Spinal cord (tissue), 10 donors: ENCODE measurements around the gene SDK2. TPM values are rescaled to one million over a fixed set of nuclear protein-coding genes. Genes with fewer than 3 reads are reported as not detected.
A peak's percentile ranks its signal among the peaks of the same experiment; 100 is the strongest.
"Not testable (repeated sequence)": the region's sequence is repeated elsewhere in the genome, so short reads cannot be mapped to it uniquely, and the experiment has no call there.

Source experiments
- DNase-seq, 6 donors: peaks; one replicate each; pipeline versions ENCODE4 v3.0.0 to v3.0.0-alpha.2; 2013 to 2015; ENCODE audit warnings: low spot score in 6 of 6, low read depth in 4 of 6
- H3K27ac ChIP-seq: one replicate; pipeline ENCODE4 v1.5.1; 2013; ENCODE audit warnings: low read depth, low read length, control low read depth
- H3K27me3 ChIP-seq: one replicate; pipeline ENCODE4 v1.6.1; 2013; ENCODE audit warnings: low read length; ENCODE audit not compliant: control insufficient read depth, insufficient read depth
- H3K36me3 ChIP-seq: one replicate; pipeline ENCODE4 v1.6.1; 2013; ENCODE audit warnings: low read length; ENCODE audit not compliant: control insufficient read depth, insufficient read depth
- H3K4me1 ChIP-seq: one replicate; pipeline ENCODE4 v1.6.1; 2013; ENCODE audit warnings: low read length; ENCODE audit not compliant: control insufficient read depth, insufficient read depth
- H3K4me3 ChIP-seq: one replicate; pipeline ENCODE4 v1.5.1; 2013; ENCODE audit warnings: low read depth, low read length, control low read depth
- H3K9me3 ChIP-seq: one replicate; pipeline ENCODE4 v1.6.1; 2013; ENCODE audit warnings: low read length; ENCODE audit not compliant: control insufficient read depth, insufficient read depth
- whole genome bisulfite sequencing: methylation state at CpG from one replicate; pipeline ENCODE4 v1.1.5; 2013; ENCODE audit warnings: missing lambda C conversion rate; ENCODE audit not compliant: insufficient coverage; 5-methylcytosine and 5-hydroxymethylcytosine counted together
- polyA plus RNA-seq, 2 donors: library from polyadenylated mRNA; unstranded; fragments of 120-200 nt; gene quantifications; one replicate each; pipeline ENCODE4 v1.2.1, GENCODE V29; 2013; ENCODE audit not compliant: insufficient read length in 2 of 2
- total RNA-seq, 2 donors: library from RNA; depleted of rRNA in 1 of 2; stranded (reverse); fragments of 120-200 nt in 1 of 2; fragments of >200 nt in 1 of 2; gene quantifications; one replicate each; pipeline versions ENCODE4 v1.2.3 to v1.2.4, GENCODE V29; 2013 to 2014
- donor health status: healthy.

SDK2 gene
- total and polyA plus RNA-seq, 4 donors = 10.9 to 14.4 (median 12.7) TPM

DNA sequence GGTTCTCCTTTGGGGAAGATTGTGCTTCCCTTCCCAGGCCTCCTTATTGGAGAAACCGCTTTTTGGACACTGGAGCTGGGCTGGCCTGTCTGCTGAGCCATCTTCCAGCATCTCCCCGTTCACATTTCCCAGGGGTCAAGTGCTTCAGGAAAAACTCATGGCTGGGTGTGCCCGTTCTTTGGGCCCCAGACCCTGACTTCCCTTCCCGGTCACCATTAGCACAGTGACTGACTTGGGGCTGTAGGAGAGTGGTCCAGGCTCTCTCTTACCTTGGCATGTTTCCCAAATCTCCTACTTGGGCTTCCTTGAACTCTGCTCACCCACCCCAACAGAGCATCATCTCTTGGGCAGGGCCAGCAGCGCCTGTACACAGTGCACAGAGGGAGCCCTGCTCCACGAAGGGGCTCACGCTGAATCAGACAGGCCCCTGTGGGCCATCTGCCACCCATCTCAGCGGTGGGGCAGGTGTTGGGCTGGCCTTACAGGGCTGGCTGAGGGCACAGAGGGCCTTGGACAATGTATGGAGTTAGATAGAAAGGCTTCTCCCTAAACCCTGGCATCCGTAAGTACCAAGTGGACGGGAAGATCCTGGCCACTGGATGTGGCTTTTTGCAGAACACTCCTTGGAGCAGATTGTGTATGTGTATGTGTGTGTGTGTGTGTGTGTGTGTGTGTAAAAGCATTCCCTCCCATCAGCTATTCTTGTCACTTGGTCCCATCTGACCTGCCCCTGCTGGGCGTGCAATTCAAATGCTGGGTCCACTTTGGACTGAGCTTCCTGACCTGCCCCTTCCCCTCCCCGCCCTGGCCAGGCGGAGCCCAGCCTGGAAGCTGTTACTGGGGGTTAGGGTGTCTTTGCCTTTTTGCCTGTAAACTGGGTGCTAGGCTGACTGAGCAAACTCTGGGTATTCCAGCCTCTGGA is 307.6 kb downstream of the SDK2 start:
- H3K27ac ChIP-seq = peak overlapping the region; percentile 93
- WGBS = 76% methylated on average over 10 of the region's 13 CpGs
- H3K4me3 ChIP-seq = no peak overlapping the region
- H3K36me3 ChIP-seq = peaks cover 22% of the 10 kb centered on the region
- no peaks in the 10 kb centered on the region for H3K9me3 ChIP-seq
- H3K4me1 ChIP-seq = peaks cover 52% of the 10 kb centered on the region
- no peaks in the 10 kb centered on the region for H3K27me3 ChIP-seq
- peak in 1 of 6 donors; percentile 57 for DNase-seq

DNA sequence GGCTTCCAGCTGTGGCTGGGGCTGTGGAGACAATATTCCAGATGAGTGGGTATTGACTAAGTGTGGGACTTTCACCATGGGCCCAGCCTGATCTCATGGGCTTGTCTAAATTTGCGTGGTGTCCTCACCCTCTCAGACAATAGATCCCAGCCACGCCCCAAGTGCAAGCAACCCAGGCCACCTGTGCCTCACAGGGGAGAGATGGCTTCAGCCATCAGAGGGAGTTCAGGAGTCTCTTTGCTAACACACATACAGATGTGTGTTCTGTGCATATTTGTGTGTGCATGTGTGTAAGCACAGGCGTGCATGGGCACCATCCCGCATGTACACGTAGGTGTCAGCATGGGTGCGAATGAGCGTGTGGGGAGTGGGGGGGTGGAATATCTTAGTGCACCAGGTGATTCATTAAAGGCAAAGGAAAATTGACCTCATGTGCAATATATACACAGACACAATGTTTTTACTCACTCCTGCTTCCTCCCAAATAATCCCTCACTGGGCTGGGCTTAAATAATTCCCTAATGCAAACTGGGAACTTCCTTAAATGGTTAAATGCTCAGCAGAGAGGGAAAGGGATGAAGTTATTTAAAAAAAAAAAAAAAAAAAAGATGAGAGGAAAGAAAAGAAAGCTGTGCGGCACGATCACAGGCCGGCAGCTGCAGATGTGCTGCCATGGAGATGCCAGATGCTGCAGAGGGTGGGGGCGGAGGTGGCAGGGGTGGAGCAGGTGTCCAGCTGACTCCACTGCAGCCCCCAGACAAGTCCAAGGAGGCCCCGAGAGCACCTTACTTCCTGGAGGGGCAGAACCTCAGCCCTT is 308.4 kb downstream of the SDK2 start:
- H3K27ac ChIP-seq = peak overlapping the region; percentile 93
- H3K4me3 ChIP-seq = no peak overlapping the region
- peaks cover 46% of the 10 kb centered on the region for H3K4me1 ChIP-seq
- peaks cover 22% of the 10 kb centered on the region for H3K36me3 ChIP-seq
- H3K9me3 ChIP-seq = no peaks in the 10 kb centered on the region
- no peaks in the 10 kb centered on the region for H3K27me3 ChIP-seq
- peak in 1 of 6 donors; percentile 14 for DNase-seq
- WGBS = 68% methylated on average over 8 of the region's 12 CpGs

DNA sequence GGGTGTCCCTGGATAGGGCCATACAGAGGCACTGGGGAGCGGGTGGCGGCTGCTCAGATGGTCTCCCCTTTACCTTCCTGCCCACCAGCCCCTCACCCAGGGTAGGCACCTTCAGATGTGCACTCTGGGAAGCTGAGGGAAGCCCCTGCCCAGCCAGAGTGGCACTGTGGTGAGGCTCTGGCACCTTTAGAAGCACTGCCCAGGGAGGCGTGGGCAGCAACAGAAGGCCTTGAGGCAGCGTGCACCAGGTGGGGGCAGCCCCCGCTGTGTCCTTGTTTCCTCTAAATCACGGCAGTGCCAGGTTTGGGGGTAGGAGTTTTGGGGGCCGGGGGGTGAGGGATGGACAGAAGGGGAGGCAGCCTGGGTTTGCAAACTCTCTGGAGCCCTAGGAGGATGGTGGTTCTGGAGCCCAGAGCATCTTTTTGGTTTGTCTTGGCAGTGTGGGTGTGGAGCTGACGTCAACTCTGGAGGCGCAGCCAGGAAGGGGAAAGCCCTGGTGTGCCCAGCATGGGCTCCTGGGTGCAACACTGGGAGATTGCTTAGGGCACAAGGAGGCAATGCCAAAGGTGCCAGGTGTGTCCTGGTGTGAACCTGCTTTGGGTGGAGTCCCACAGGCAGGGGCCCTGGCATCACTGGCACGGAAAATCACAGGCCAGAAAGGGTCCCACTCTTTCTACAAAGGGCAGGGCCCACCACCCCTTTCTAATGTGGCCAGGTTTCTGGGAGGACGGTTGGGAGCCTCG is 309.3 kb downstream of the SDK2 start:
- H3K27me3 ChIP-seq = no peaks in the 10 kb centered on the region
- H3K36me3 ChIP-seq = peaks cover 22% of the 10 kb centered on the region
- H3K27ac ChIP-seq = no peak overlapping the region
- peaks cover 46% of the 10 kb centered on the region for H3K4me1 ChIP-seq
- H3K9me3 ChIP-seq = no peaks in the 10 kb centered on the region
- no peak for DNase-seq
- H3K4me3 ChIP-seq = no peak overlapping the region
- 76% methylated on average over 10 of the region's 12 CpGs for WGBS

DNA sequence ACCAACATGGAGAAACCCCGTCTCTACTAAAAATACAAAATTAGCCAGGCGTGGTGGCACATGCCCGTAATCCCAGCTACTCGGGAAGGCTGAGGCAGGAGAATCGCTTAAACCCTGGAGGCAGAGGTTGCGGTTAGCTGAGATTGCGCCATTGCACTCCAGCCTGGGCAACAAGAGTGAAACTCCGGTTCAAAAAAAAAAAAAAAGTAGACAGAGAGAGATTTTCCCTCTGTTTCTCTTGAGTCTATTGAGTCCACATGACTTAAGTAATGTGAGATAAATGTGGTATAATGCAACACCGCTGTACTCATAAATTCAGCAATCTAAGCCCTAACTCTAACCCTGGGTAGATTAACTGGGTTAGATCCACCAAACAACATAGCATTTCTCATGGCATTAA is 310.8 kb downstream of the SDK2 start:
- H3K4me3 ChIP-seq, H3K27ac ChIP-seq, H3K27me3 ChIP-seq, DNase-seq, H3K9me3 ChIP-seq: not testable (repeated sequence)
- 91% methylated on average over 5 of the region's 9 CpGs for WGBS
- Histone ChIP-seq H3K36me3 (peaks cover 16% of the 10 kb centered on the region), H3K4me1 (peaks cover 32% of the 10 kb centered on the region)

DNA sequence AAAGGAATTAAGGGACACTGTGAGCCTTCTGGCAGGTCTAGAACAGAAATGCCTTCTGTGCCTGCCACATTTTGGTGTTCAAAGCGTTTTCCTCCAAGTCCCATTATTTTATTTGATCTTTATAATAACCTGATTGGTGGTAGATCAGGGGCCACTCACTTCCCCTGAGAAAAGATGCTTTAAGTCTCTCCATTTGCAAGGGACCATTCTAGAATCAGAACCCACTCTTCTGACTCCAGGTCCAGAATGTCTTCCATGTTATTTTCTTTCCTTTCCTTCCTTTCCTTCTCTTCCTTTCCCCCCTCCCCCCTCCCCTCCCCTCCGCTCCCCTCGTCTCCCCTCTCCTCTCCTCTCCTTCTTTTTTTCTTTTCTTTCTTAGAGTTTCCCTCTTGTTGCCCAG is 313.2 kb downstream of the SDK2 start:
- Histone ChIP-seq H3K27ac (no peak overlapping the region), H3K36me3 (peaks cover 3% of the 10 kb centered on the region), H3K4me3 (no peak overlapping the region), H3K27me3 (no peaks in the 10 kb centered on the region), H3K4me1 (peaks cover 9% of the 10 kb centered on the region), H3K9me3 (no peaks in the 10 kb centered on the region)
- DNase-seq = no peak
- WGBS = no CpG with 5 or more reads among the region's 3 CpGs

DNA sequence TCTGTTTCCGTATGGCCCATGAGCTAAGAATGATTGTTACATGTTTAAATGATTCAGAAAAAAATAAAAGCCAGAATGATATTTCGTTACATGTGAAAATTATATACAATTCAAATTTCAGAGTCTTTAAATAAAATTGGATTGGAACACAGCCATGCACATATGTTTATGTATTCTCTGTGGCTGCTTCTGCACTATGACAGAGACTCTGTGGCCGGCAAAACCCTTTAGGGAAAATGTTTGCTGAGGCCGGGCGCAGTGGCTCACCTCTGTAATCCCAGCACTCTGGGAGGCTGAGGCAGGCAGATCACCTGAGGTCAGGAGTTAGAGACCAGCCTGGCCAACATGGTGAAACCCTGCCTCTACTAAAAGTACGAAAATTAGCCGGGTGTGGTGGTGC is 316.6 kb downstream of the SDK2 start:
- H3K9me3 ChIP-seq = no peaks in the 10 kb centered on the region
- H3K36me3 ChIP-seq = no peaks in the 10 kb centered on the region
- no peak overlapping the region for H3K27ac ChIP-seq
- H3K4me3 ChIP-seq = no peak overlapping the region
- peak in 1 of 6 donors; percentile 82 for DNase-seq
- no peaks in the 10 kb centered on the region for H3K27me3 ChIP-seq
- whole genome bisulfite sequencing = 93% methylated on average over 5 of the region's 7 CpGs
- H3K4me1 ChIP-seq = peaks cover 7% of the 10 kb centered on the region

DNA sequence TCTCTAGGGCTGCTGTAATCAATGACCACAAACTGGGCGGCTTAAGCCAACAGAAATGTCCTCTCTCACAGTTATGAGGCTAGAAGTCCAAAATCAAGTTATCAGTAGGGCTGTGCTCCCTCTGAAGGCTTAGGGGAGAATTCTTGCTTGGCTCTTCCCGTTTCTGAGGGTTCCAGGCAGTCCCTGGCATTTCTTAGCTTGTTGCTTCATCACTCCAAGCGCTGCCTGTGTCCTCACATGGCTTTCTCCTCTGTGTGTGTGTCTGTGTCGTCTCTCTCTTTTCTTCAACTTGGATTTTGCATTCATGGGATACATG is 318.8 kb downstream of the SDK2 start:
- no peak overlapping the region for H3K4me3 ChIP-seq
- no peaks in the 10 kb centered on the region for H3K9me3 ChIP-seq
- peak in 1 of 6 donors; percentile 85 for DNase-seq
- no peaks in the 10 kb centered on the region for H3K36me3 ChIP-seq
- WGBS = 56% methylated on average over 2 of the region's 4 CpGs
- H3K27ac ChIP-seq = no peak overlapping the region
- H3K4me1 ChIP-seq = peaks cover 12% of the 10 kb centered on the region
- H3K27me3 ChIP-seq = no peaks in the 10 kb centered on the region

DNA sequence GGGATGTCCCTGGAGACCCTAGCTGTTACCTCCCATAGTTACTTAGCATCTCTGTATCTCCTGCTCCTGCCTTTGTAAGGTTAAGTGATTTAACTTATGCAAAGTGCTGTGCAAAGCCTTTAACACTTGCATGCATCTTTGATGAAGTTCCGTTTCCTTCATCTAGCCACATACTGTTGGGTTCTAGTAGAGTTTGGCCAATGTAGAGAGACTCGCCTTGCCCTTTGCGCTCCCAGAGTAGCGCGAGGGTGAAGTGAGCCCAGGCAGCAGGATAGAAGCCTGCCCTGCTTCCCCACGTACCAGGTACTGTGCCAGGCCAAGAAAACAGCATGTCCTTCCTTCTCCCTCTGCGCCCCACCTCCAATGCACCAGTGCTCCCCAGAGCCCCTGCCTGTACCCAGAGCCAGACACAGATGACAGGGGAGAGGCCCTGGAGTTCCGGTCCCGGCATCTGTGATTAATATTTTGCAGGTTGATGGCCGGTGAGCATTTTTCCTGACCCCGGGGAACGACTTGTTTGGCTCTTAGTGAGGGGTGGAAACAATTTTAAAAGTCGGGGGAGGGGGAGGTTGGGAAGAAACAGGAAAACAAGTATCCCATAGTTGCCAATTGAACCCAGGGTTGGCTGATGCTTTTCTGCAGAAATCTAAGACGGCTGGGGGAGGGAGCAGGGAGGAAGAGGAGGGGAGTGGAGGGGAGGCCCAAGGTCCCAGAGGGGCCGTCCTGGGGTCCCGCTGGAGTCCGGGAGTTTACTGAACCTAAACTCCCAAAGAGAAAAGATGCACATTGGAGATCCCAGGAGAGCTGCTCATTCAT is 319.3 kb downstream of the SDK2 start:
- H3K36me3 ChIP-seq = no peaks in the 10 kb centered on the region
- peaks cover 12% of the 10 kb centered on the region for H3K4me1 ChIP-seq
- WGBS = 66% methylated on average over 15 of the region's 17 CpGs
- H3K4me3 ChIP-seq = no peak overlapping the region
- H3K9me3 ChIP-seq = no peaks in the 10 kb centered on the region
- DNase-seq = no peak
- no peak overlapping the region for H3K27ac ChIP-seq
- no peaks in the 10 kb centered on the region for H3K27me3 ChIP-seq

DNA sequence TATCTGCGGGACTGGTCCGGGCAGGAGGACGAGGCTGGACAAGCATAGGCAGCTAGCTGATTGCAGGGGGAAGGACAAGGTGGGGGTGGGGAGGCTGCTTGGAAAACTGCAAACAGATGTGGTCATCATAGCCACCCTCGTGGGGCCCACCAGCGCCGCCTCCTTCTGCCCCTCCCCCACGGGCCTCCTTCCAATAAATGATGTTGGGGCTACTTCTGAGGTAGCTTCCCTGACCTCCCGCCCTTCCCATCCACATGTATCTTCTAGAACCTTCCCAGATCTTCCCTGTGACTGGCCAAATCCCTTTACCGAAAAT is 320.1 kb downstream of the SDK2 start:
- H3K4me3 ChIP-seq = no peak overlapping the region
- H3K27ac ChIP-seq = no peak overlapping the region
- no peaks in the 10 kb centered on the region for H3K36me3 ChIP-seq
- no peak for DNase-seq
- no peaks in the 10 kb centered on the region for H3K9me3 ChIP-seq
- H3K27me3 ChIP-seq = no peaks in the 10 kb centered on the region
- H3K4me1 ChIP-seq = peaks cover 12% of the 10 kb centered on the region
- WGBS = 66% methylated on average over 8 of the region's 9 CpGs
